ENCODE results near the gene ZG16B.

DNA sequence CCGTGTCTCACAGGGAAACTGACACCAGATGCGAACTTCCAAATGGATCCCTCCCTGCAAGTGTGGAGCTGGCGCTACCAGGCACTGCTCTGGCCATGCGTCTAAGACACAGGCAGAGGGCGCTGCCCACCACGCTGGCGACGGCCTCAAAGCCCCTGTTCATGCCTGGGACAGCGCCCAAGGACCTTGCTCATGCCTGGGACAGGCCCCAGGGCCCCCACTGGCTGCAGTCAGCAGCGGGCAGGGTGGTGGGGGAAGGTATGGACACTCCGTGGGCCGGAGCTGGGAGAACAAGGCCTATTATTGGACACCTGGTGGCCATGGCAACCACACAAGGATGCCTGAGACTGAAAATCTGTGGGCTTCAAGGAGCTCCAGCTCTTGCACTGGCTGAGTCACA, 8.8 kb downstream of the ZG16B start:
- no peak for TF ChIP-seq POLR2A (IDR thresholded peaks at IDR 0.05)
- TF ChIP-seq, protein P1, sequence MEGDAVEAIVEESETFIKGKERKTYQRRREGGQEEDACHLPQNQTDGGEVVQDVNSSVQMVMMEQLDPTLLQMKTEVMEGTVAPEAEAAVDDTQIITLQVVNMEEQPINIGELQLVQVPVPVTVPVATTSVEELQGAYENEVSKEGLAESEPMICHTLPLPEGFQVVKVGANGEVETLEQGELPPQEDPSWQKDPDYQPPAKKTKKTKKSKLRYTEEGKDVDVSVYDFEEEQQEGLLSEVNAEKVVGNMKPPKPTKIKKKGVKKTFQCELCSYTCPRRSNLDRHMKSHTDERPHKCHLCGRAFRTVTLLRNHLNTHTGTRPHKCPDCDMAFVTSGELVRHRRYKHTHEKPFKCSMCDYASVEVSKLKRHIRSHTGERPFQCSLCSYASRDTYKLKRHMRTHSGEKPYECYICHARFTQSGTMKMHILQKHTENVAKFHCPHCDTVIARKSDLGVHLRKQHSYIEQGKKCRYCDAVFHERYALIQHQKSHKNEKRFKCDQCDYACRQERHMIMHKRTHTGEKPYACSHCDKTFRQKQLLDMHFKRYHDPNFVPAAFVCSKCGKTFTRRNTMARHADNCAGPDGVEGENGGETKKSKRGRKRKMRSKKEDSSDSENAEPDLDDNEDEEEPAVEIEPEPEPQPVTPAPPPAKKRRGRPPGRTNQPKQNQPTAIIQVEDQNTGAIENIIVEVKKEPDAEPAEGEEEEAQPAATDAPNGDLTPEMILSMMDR (IDR thresholded peaks at IDR 0.05), result peak; percentile 33 to 69 (median 54)
